ENCODE data around the gene ZNF468. TPM values are rescaled to one million over a fixed set of nuclear protein-coding genes. Genes with fewer than 3 reads are reported as not detected.
"Not testable (repeated sequence)": the region's sequence is repeated elsewhere in the genome, so short reads cannot be mapped to it uniquely, and the experiment has no call there.

The ZNF468 gene
- total RNA-seq, 1 donor: 23.2 TPM

- H3K27ac ChIP-seq (ENCODE audit: low read depth, low read length): no peak overlapping the region
- no peak for DNase-seq (ENCODE audit: insufficient read length, low spot score, missing footprints)
- H3K4me2 ChIP-seq (ENCODE audit: insufficient read depth, low read length): no peak overlapping the region
- peaks cover 61% of the 10 kb centered on the region for H3K36me3 ChIP-seq (ENCODE audit: insufficient read depth, low read length)
- no peak overlapping the region for H2AFZ ChIP-seq (ENCODE audit: low read length)
- TF ChIP-seq CTCF (IDR thresholded peaks at IDR 0.05; ENCODE audit: extremely low read depth, low read depth, low read length): no peak
- peaks cover 7% of the 10 kb centered on the region for H3K9me3 ChIP-seq (ENCODE audit: low read depth, low read length)
- no peaks in the 10 kb centered on the region for H4K20me1 ChIP-seq (ENCODE audit: insufficient read depth, low read length)
- H3K4me1 ChIP-seq (ENCODE audit: insufficient read depth, low read length): no peaks in the 10 kb centered on the region
- H3K27me3 ChIP-seq (ENCODE audit: insufficient read depth, low read length): no peaks in the 10 kb centered on the region
- peaks cover 9% of the 10 kb centered on the region for H3K79me2 ChIP-seq (ENCODE audit: insufficient read depth, low read length)
- H3K4me3 ChIP-seq (ENCODE audit: insufficient read depth, low read length): no peak overlapping the region
These were observed 31.7 kb upstream of the ZNF468 start for GRCh38 chr19:52889076-52889475.

GRCh38 chr19:52880895-52881389 is 23.5 kb upstream of the ZNF468 start:
- Histone ChIP-seq H3K4me1 (ENCODE audit: insufficient read depth, low read length) (no peaks in the 10 kb centered on the region), H3K27me3 (ENCODE audit: insufficient read depth, low read length) (no peaks in the 10 kb centered on the region), H3K4me2 (ENCODE audit: insufficient read depth, low read length) (no peak overlapping the region), H3K4me3 (ENCODE audit: insufficient read depth, low read length) (no peak overlapping the region), H3K36me3 (ENCODE audit: insufficient read depth, low read length) (peaks cover 66% of the 10 kb centered on the region), H3K27ac (ENCODE audit: low read depth, low read length) (no peak overlapping the region), H3K79me2 (ENCODE audit: insufficient read depth, low read length) (no peaks in the 10 kb centered on the region), H2AFZ (ENCODE audit: low read length) (no peak overlapping the region), H4K20me1 (ENCODE audit: insufficient read depth, low read length) (no peaks in the 10 kb centered on the region), H3K9me3 (ENCODE audit: low read depth, low read length) (peaks cover 28% of the 10 kb centered on the region)
- no peak for TF ChIP-seq CTCF (IDR thresholded peaks at IDR 0.05; ENCODE audit: extremely low read depth, low read depth, low read length)
- no peak for DNase-seq (ENCODE audit: insufficient read length, low spot score, missing footprints)

DNA sequence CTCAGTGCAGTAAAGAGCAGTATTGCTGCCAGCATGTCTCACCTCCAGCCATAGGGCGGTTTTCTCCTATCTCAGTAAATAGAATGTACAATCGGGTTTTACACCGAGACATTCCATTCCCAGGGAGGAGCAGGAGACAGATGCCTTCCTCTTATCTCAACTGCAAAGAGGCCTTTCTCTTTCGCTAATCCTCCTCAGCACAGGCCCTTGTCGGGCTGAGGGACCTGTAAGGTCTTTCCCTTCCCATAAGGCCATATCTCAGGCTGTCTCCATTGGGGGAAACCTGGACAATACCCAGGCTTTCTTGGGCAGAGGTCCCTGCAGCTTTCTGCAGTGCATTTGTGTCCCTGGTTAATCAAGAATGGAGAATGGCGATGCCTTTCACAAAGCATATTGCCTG is 15.6 kb upstream of the ZNF468 start:
- H2AFZ ChIP-seq (ENCODE audit: low read length): not testable (repeated sequence)

GRCh38 chr19:52871466-52871865 is 14.0 kb upstream of the ZNF468 start:
- Histone ChIP-seq H2AFZ (ENCODE audit: low read length) (no peak overlapping the region), H3K27me3 (ENCODE audit: insufficient read depth, low read length) (no peaks in the 10 kb centered on the region), H4K20me1 (ENCODE audit: insufficient read depth, low read length) (no peaks in the 10 kb centered on the region), H3K9me3 (ENCODE audit: low read depth, low read length) (no peaks in the 10 kb centered on the region), H3K4me3 (ENCODE audit: insufficient read depth, low read length) (no peak overlapping the region), H3K4me1 (ENCODE audit: insufficient read depth, low read length) (no peaks in the 10 kb centered on the region), H3K79me2 (ENCODE audit: insufficient read depth, low read length) (no peaks in the 10 kb centered on the region), H3K27ac (ENCODE audit: low read depth, low read length) (no peak overlapping the region), H3K36me3 (ENCODE audit: insufficient read depth, low read length) (no peaks in the 10 kb centered on the region), H3K4me2 (ENCODE audit: insufficient read depth, low read length) (no peak overlapping the region)
- no peak for TF ChIP-seq CTCF (IDR thresholded peaks at IDR 0.05; ENCODE audit: extremely low read depth, low read depth, low read length)
- no peak for DNase-seq (ENCODE audit: insufficient read length, low spot score, missing footprints)

More for the DNA sequence above, 15.6 kb upstream of the ZNF468 start:
- H3K36me3 ChIP-seq (ENCODE audit: insufficient read depth, low read length); H3K4me1 ChIP-seq (ENCODE audit: insufficient read depth, low read length); H3K27me3 ChIP-seq (ENCODE audit: insufficient read depth, low read length); H3K4me2 ChIP-seq (ENCODE audit: insufficient read depth, low read length); H3K4me3 ChIP-seq (ENCODE audit: insufficient read depth, low read length); H4K20me1 ChIP-seq (ENCODE audit: insufficient read depth, low read length); H3K9me3 ChIP-seq (ENCODE audit: low read depth, low read length); H3K27ac ChIP-seq (ENCODE audit: low read depth, low read length); H3K79me2 ChIP-seq (ENCODE audit: insufficient read depth, low read length); DNase-seq (ENCODE audit: insufficient read length, low spot score, missing footprints): not testable (repeated sequence)

GRCh38 chr19:52868031-52868430 is 10.6 kb upstream of the ZNF468 start:
- H3K36me3 ChIP-seq (ENCODE audit: insufficient read depth, low read length); DNase-seq (ENCODE audit: insufficient read length, low spot score, missing footprints); H4K20me1 ChIP-seq (ENCODE audit: insufficient read depth, low read length); H3K4me3 ChIP-seq (ENCODE audit: insufficient read depth, low read length); H3K4me1 ChIP-seq (ENCODE audit: insufficient read depth, low read length); H3K27me3 ChIP-seq (ENCODE audit: insufficient read depth, low read length); H3K27ac ChIP-seq (ENCODE audit: low read depth, low read length); H3K4me2 ChIP-seq (ENCODE audit: insufficient read depth, low read length); H2AFZ ChIP-seq (ENCODE audit: low read length); H3K79me2 ChIP-seq (ENCODE audit: insufficient read depth, low read length); H3K9me3 ChIP-seq (ENCODE audit: low read depth, low read length): not testable (repeated sequence)

DNA sequence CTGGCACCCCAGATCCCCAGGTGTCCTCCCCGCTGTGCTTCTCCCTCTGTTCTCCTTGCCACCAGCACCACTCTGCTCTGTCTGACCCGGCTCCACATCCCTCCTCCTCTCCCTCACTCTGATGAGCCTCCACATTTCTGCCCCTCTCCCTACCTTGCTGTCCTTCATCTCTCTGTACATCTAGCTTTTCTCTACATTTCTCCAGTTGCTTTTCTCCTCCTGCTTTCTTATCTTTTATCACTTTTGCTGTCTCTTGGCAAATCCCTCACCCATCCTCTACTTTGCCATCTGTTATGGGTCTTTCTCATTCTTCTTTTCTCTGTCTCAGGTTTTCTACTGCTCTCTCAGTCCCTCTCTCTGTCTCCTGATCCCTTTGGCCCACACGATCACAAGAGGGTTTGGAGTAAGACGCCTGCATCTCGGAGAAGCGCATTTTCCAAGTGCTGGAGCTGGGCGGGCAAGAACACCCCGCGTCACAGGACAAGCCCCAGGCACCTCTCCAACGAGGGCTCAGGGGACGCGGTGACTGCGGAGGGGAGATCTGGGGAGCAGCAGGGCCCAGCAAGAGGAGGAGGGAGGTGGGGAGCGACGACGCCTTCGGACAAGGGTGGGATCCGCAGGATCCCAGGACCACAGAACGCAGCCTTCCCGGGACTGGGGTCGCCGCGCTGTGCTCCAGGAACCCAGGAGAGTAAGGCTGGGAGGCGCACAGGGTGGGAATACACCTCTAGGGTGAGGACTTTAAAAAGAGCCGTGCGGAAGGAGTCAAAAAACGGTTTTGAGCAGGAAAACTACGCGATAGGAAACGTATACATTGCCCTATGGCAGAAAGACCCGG is 660 bp downstream of the ZNF468 start:
- Histone ChIP-seq H3K4me2 (ENCODE audit: insufficient read depth, low read length) (peak overlapping the region; percentile 96), H2AFZ (ENCODE audit: low read length) (peak overlapping the region; percentile 94), H3K27ac (ENCODE audit: low read depth, low read length) (peak overlapping the region; percentile 68), H3K4me3 (ENCODE audit: insufficient read depth, low read length) (peak overlapping the region; percentile 80), H3K36me3 (ENCODE audit: insufficient read depth, low read length) (peaks cover 14% of the 10 kb centered on the region)
- not testable (repeated sequence) for H3K27me3 ChIP-seq (ENCODE audit: insufficient read depth, low read length); H3K9me3 ChIP-seq (ENCODE audit: low read depth, low read length); H3K4me1 ChIP-seq (ENCODE audit: insufficient read depth, low read length); DNase-seq (ENCODE audit: insufficient read length, low spot score, missing footprints); H4K20me1 ChIP-seq (ENCODE audit: insufficient read depth, low read length); H3K79me2 ChIP-seq (ENCODE audit: insufficient read depth, low read length)

Data from osteoblast (primary cell).